ENCODE measurements around the gene TMEM79. TPM values are rescaled to one million over a fixed set of nuclear protein-coding genes. Genes with fewer than 3 reads are reported as not detected.

TMEM79 gene
- total and polyA plus RNA-seq, 2 experiments from 2014 or later, result 0.97 to 1.5 TPM

- Histone ChIP-seq H3K27me3 (ENCODE audit: insufficient read depth) (no peaks in the 10 kb centered on the region), H3F3A (replicated peaks; ENCODE audit: low read depth) (peaks cover 36% of the 10 kb centered on the region; the same call in 1 of the 2 replicates), H3K36me3 (ENCODE audit: insufficient read depth) (peaks cover 81% of the 10 kb centered on the region), H3K9me2 (ENCODE audit: insufficient read depth) (no peaks in the 10 kb centered on the region), H3K4me3 (no peak overlapping the region), H3K4me1 (ENCODE audit: insufficient read depth) (no peaks in the 10 kb centered on the region), H3K79me2 (replicated peaks; ENCODE audit: insufficient read depth) (no peaks in the 10 kb centered on the region), H4K20me1 (replicated peaks; ENCODE audit: insufficient read depth) (peaks cover 19% of the 10 kb centered on the region), H2AFZ (no peak overlapping the region), H3K27ac (ENCODE audit: low read depth) (0 out of 2 replicates have a peak overlapping the region, but pooled peaks have one; percentile 50), H3K4me2 (no peak overlapping the region)
- no peak for ATAC-seq
- Mint-ChIP-seq H3K4me1 (no peaks in the 10 kb centered on the region), H3K9me3 (no peaks in the 10 kb centered on the region), H3K27ac (no peak overlapping the region), H3K4me3 (no peak overlapping the region), H3K36me3 (ENCODE audit: low read depth) (peaks cover 85% of the 10 kb centered on the region), H3K27me3 (ENCODE audit: insufficient read depth, low read depth, poor library complexity) (peaks cover 5% of the 10 kb centered on the region)
- TF ChIP-seq ZNF114 (CRISPR knock-in tag; IDR thresholded peaks at IDR 0.05) (no peak), POLR2AphosphoS5 (IDR thresholded peaks at IDR 0.05; ENCODE audit: low read depth) (no peak), ZNF331 (CRISPR knock-in tag; IDR thresholded peaks at IDR 0.05; ENCODE audit: low read depth) (no peak)
- TF ChIP-seq, protein P1, sequence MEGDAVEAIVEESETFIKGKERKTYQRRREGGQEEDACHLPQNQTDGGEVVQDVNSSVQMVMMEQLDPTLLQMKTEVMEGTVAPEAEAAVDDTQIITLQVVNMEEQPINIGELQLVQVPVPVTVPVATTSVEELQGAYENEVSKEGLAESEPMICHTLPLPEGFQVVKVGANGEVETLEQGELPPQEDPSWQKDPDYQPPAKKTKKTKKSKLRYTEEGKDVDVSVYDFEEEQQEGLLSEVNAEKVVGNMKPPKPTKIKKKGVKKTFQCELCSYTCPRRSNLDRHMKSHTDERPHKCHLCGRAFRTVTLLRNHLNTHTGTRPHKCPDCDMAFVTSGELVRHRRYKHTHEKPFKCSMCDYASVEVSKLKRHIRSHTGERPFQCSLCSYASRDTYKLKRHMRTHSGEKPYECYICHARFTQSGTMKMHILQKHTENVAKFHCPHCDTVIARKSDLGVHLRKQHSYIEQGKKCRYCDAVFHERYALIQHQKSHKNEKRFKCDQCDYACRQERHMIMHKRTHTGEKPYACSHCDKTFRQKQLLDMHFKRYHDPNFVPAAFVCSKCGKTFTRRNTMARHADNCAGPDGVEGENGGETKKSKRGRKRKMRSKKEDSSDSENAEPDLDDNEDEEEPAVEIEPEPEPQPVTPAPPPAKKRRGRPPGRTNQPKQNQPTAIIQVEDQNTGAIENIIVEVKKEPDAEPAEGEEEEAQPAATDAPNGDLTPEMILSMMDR (conservative IDR thresholded peaks at IDR 0.05; ENCODE audit: low read depth in 2 of 2), result no peak
- no peak for DNase-seq (ENCODE audit: low spot score)
Measured at GRCh38 chr1:156270314-156270713, 13.8 kb upstream of the TMEM79 start.

- peaks cover 74% of the 10 kb centered on the region for H3K36me3 Mint-ChIP-seq (ENCODE audit: low read depth)
- H3K9me3 Mint-ChIP-seq, result no peaks in the 10 kb centered on the region
- TF ChIP-seq EZH2 (IDR thresholded peaks at IDR 0.05; ENCODE audit: low read depth, unreplicated experiment) (no peak), POLR2AphosphoS5 (IDR thresholded peaks at IDR 0.05; ENCODE audit: low read depth) (no peak), CREB1 (CRISPR knock-in tag; IDR thresholded peaks at IDR 0.05; ENCODE audit: low read depth) (no peak), JUNB (IDR thresholded peaks at IDR 0.05; ENCODE audit: unreplicated experiment) (no peak), ETS1 (IDR thresholded peaks at IDR 0.05) (no peak), ZNF462 (CRISPR knock-in tag; IDR thresholded peaks at IDR 0.05) (no peak), EZH2phosphoT487 (IDR thresholded peaks at IDR 0.05; ENCODE audit: unreplicated experiment) (no peak), NANOG (IDR thresholded peaks at IDR 0.05; ENCODE audit: borderline replicate concordance) (no peak), ZNF114 (CRISPR knock-in tag; IDR thresholded peaks at IDR 0.05) (no peak)
- TF ChIP-seq, protein P1 (conservative IDR thresholded peaks at IDR 0.05; ENCODE audit: low read depth in 2 of 2), result no peak
Measured at GRCh38 chr1:156276532-156276931, 7.6 kb upstream of the TMEM79 start.

More at GRCh38 chr1:156276532-156276931, 7.6 kb upstream of the TMEM79 start:
- Histone ChIP-seq H3K4me1 (ENCODE audit: insufficient read depth) (peaks cover 5% of the 10 kb centered on the region), H3K79me2 (replicated peaks; ENCODE audit: insufficient read depth) (peaks cover 37% of the 10 kb centered on the region), H4K20me1 (replicated peaks; ENCODE audit: insufficient read depth) (peaks cover 55% of the 10 kb centered on the region), H3K4me3 (no peak overlapping the region), H3K27me3 (ENCODE audit: insufficient read depth) (no peaks in the 10 kb centered on the region), H3K9me2 (ENCODE audit: insufficient read depth) (no peaks in the 10 kb centered on the region), H2AFZ (no peak overlapping the region), H3K36me3 (ENCODE audit: insufficient read depth) (peaks cover 75% of the 10 kb centered on the region), H3K27ac (ENCODE audit: low read depth) (no peak overlapping the region), H3F3A (replicated peaks; ENCODE audit: low read depth) (peaks cover 47% of the 10 kb centered on the region; the same call in 1 of the 2 replicates), H3K4me2 (no peak overlapping the region)
- ATAC-seq (no peak), DNase-seq (ENCODE audit: low spot score) (no peak)
- Mint-ChIP-seq H3K4me1 (peaks cover 7% of the 10 kb centered on the region), H3K4me3 (no peak overlapping the region), H3K27ac (no peak overlapping the region), H3K27me3 (ENCODE audit: insufficient read depth, low read depth, poor library complexity) (peaks cover 9% of the 10 kb centered on the region)

Data from GM23338 (cell line).